Kidney (tissue), 14 donors: ENCODE results near the gene TENT4A. TPM values are rescaled to one million over a fixed set of nuclear protein-coding genes. Genes with fewer than 3 reads are reported as not detected.

Source experiments
- DNase-seq, 5 donors: peaks; one replicate each; pipeline ENCODE4 v3.0.0-alpha.2; 2013 to 2020
- FAIRE-seq: peaks from 2 replicates; lab custom pipeline; 2012; peaks lifted over from hg19 to GRCh38; lab: Jason Lieb, UNC
- H3K27ac ChIP-seq, 2 donors: one replicate each; pipeline ENCODE4 v1.7.0; 2013; ENCODE audit warnings: low read depth in 2 of 2, low read length in 2 of 2, inconsistent platforms in 1 of 2
- H3K27me3 ChIP-seq: one replicate; pipeline ENCODE4 v1.7.1; 2013; ENCODE audit warnings: low read length, inconsistent platforms; ENCODE audit not compliant: control insufficient read depth, insufficient read depth
- H3K36me3 ChIP-seq, 3 donors: one replicate each; pipeline versions ENCODE4 v1.7.0 to v1.7.1; 2013; ENCODE audit warnings: low read length in 3 of 3, control low read depth in 1 of 3, inconsistent platforms in 1 of 3; ENCODE audit not compliant: insufficient read depth in 3 of 3, control insufficient read depth in 2 of 3
- H3K4me1 ChIP-seq, 3 donors: one replicate each; pipeline versions ENCODE4 v1.7.0 to v1.7.1; 2013; ENCODE audit warnings: low read length in 3 of 3, inconsistent platforms in 1 of 3, low read depth in 1 of 3; ENCODE audit not compliant: control insufficient read depth in 2 of 3, insufficient read depth in 2 of 3
- H3K4me3 ChIP-seq, 3 donors: one replicate each; pipeline versions ENCODE4 v1.7.0 to v1.8.1; 2013; ENCODE audit warnings: low read length in 3 of 3, control low read depth in 1 of 3, inconsistent platforms in 1 of 3
- H3K9ac ChIP-seq, 3 donors: one replicate each; pipeline versions ENCODE4 v1.7.0 to v1.7.1; 2013; ENCODE audit warnings: low read length in 3 of 3, control low read depth in 1 of 3, inconsistent platforms in 1 of 3
- H3K9me3 ChIP-seq, 3 donors: one replicate each; pipeline versions ENCODE4 v1.7.0 to v1.7.1; 2013; ENCODE audit warnings: low read length in 3 of 3, control low read depth in 1 of 3, inconsistent platforms in 1 of 3; ENCODE audit not compliant: control insufficient read depth in 2 of 3, insufficient read depth in 1 of 3
- CTCF ChIP-seq: IDR thresholded peaks from 3 replicates; pipeline ENCODE4 v1.5.1; 2012; ENCODE audit warnings: mild to moderate bottlenecking, moderate library complexity, borderline replicate concordance; ENCODE audit not compliant: insufficient read depth; ENCODE audit errors: extremely low read depth
- intact Hi-C: fragments of 100-400 bp; cut with DNase I; formaldehyde crosslinking; loops from one replicate; pipeline ENCODE4 v1.11.1; 2022
- polyA plus RNA-seq: library from polyadenylated mRNA; stranded (reverse); fragments of 350-450 nt; fragmentation: Illumina TruSeq; extraction: RNeasy Lipid Tissue Mini Kit (QIAGEN cat#74804); gene quantifications from one replicate; pipeline ENCODE4 v1.2.3, GENCODE V29; 2014; ENCODE audit warnings: low read depth, low replicate concordance; ENCODE audit not compliant: insufficient read depth
- total RNA-seq: library from RNA; stranded (reverse); fragmentation: NEBNext Ultra II Directional; extraction: Animal tissue kit (Norgen Biotek cat#: 25700); gene quantifications from one replicate; pipeline ENCODE4 v1.2.1, GENCODE V29; 2021
- donor health status: control.
- donor health status: control.
- donor health status: control.
- donor health status: control.
- donor health status: control.
- donor health status: DM: yes; HTN: yes; CAD: no.
- donor health status: Normal renal cell carcinoma (clear cell type).

Gene TENT4A
- total and polyA plus RNA-seq, 2 donors from 2014 or later, result 4.8 to 22.8 TPM

GRCh38 chr5:6732634-6733410 is 19.6 kb downstream of the TENT4A start:
- DNase-seq (peak in 1 of 5 donors; percentile 69), FAIRE-seq (no peak)
- peak overlapping the region in 1 of 3 donors; percentile 26 for H3K4me3 ChIP-seq
- no peaks in the 10 kb centered on the region for H3K27me3 ChIP-seq
- intact Hi-C loops, result no loop called here
- peaks cover 0 to 35% (median 27%) of the 10 kb centered on the region in 3 donors for H3K4me1 ChIP-seq
- H3K9ac ChIP-seq, result no peak overlapping the region
- H3K36me3 ChIP-seq, result peaks cover 0 to 4% (median 2%) of the 10 kb centered on the region in 3 donors
- no peak for TF ChIP-seq CTCF
- H3K9me3 ChIP-seq, result no peaks in the 10 kb centered on the region
- H3K27ac ChIP-seq, result peak overlapping the region; percentile 54 to 71

- Histone ChIP-seq H3K4me1 (peaks cover 0 to 35% (median 23%) of the 10 kb centered on the region in 3 donors), H3K27ac (peak overlapping the region in 1 of 2 donors; percentile 70), H3K27me3 (no peaks in the 10 kb centered on the region), H3K9ac (no peak overlapping the region), H3K36me3 (peaks cover 0 to 6% (median 3%) of the 10 kb centered on the region in 3 donors), H3K9me3 (no peaks in the 10 kb centered on the region), H3K4me3 (no peak overlapping the region)
- no peak for FAIRE-seq
- no peak for TF ChIP-seq CTCF
- intact Hi-C loops, result no loop called here
- no peak for DNase-seq
These were observed 20.4 kb downstream of the TENT4A start for GRCh38 chr5:6733411-6734242.

GRCh38 chr5:6734243-6734700 is 21.0 kb downstream of the TENT4A start:
- Histone ChIP-seq H3K4me1 (peaks cover 0 to 34% (median 23%) of the 10 kb centered on the region in 3 donors), H3K4me3 (no peak overlapping the region), H3K27ac (no peak overlapping the region), H3K27me3 (no peaks in the 10 kb centered on the region), H3K9me3 (no peaks in the 10 kb centered on the region), H3K9ac (no peak overlapping the region), H3K36me3 (peaks cover 0 to 6% (median 4%) of the 10 kb centered on the region in 3 donors)
- intact Hi-C loops, result no loop called here
- DNase-seq (peak in 1 of 5 donors; percentile 65), FAIRE-seq (no peak)
- TF ChIP-seq CTCF, result no peak
